NCI-H774 (cell line): ENCODE data around the gene SAMD8.
"Not testable (repeated sequence)": the region's sequence is repeated elsewhere in the genome, so short reads cannot be mapped to it uniquely, and the experiment has no call there.

Experiments used
- DNase-seq: peaks from one replicate; lab custom pipeline; 2025; lab: John Stamatoyannopoulos, UW

The SAMD8 gene

DNA sequence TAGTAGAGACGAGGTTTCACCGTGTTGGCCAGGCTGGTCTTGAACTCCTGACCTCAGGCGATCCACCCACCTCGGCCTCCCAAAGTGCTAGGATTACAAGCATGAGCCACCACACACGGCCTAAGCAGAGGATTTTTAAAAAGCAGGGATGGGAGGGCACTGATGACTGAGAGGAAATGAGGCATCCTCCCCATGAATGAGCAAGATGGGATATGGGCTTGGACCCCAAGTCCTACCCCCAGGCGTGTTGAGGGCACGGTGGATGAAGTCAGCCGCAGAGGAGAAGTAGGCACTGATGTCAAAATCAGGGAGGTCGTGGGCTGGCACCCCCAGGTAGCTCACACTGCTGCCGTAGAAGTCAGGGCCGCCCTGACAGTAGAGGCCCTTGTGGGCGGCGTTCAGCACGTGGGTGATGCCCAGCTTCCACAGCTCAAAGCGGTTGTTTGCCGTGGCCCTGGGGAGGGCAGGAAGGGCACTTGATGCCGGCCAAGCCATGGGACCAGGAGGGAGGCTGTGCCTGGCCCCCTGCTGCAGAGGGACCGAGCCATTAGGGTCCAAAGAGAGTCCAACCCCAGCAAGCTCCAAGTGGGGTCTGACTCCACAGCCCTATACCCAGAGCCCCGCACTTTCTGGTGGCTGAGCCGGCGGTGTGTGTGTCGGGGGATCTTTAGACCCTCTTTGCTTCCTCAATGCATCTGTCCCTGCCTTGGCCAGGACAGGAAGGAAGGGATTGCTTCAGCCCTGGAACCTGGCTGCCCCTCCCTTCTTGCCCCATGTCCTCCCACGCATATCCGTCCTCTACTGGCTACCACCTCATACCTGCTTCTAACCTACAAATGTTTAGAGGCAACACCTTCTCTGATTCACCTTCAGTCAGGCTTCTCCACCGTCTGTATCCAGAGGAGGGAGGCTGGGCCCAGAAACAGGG lies 3.4 kb upstream of the SAMD8 start:
- no peak for DNase-seq

- no peak for DNase-seq
Observed at GRCh38 chr10:75108684-75109458, 2.6 kb upstream of the SAMD8 start.

DNA sequence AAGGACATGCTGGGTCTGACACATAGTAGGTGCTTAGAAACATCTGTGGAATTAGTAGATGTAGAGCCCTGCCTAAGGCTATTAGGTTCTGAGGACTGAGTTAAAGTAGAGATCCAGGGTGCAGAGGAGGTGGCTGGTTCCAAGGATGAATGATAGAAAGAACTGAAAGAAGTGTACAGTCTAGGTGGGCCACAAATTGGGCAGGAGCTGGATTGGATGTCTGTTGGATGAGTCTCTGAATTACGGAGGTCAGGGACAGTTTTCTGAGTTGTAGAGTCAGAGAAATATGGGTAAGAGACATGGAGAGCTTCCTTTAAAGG lies 2.0 kb upstream of the SAMD8 start:
- no peak for DNase-seq

DNA sequence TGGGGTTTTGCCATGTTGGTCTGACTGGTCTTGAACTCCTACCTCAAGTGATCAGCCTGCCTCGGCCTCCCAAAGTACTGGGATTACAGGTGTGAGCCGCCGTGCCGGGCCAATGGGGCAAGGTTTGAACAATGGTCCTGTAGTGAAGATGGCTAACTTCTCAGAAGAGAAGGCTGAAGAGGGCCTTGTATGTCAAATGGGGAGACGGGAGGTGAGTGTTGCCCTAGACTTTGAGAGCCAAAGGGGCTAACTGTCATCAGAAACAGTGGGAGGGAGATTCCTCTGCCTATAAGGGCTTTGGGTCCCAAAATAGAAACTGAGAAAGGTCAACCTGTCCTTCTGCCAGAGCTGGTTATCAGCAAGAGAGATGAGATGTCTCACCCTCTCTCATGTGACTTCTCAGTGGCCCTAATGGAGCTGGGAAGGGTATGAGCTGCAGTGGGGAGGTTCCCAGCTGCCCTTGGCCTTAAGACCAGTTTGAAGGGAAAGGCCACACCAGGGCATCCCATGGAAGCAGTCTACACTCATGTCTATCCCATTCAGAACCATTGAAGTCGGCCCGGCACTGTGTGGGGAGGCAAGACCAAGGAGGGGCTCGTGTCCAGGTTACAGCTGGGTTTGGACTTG lies 1.3 kb upstream of the SAMD8 start:
- DNase-seq = no peak

DNA sequence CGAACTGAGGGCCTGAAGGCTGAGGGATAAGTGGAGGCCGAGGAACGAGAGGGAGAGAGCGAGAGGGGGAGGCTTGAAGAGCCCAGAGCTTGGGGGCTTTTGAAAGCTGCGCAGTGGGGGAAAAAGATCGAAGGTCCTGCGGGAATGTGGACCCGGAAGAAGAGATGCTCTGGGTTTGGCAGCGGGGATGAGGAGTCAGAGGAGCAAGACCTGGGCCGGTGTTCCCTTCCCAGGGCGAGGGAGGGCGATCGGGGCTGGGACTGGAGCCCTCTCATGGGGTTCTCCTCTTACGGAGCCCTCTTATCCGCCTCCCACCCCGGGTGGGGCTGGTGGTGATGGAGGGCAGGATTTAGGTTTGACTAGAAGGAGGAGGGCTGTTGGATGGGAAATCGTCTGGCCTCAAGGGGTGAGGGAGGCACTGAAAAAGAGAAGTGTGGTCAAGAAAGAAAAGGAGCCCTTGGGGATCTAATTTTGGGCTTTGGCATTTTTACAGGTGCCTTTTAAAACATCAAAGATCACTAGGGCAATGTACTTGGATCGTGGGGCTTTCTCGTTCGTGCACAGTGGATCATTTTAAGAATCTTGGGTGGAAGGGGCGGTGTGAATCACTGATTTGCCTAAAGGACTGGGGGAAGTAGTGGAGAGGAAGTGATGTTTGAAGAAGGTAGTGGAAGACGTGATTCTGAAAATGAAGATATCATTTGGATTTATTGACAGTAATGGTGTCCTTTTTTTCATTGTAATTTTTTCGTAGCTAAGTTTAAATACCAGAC lies 637 bp downstream of the SAMD8 start:
- no peak for DNase-seq

GRCh38 chr10:75115137-75115536 lies 3.7 kb downstream of the SAMD8 start:
- DNase-seq = no peak

DNA sequence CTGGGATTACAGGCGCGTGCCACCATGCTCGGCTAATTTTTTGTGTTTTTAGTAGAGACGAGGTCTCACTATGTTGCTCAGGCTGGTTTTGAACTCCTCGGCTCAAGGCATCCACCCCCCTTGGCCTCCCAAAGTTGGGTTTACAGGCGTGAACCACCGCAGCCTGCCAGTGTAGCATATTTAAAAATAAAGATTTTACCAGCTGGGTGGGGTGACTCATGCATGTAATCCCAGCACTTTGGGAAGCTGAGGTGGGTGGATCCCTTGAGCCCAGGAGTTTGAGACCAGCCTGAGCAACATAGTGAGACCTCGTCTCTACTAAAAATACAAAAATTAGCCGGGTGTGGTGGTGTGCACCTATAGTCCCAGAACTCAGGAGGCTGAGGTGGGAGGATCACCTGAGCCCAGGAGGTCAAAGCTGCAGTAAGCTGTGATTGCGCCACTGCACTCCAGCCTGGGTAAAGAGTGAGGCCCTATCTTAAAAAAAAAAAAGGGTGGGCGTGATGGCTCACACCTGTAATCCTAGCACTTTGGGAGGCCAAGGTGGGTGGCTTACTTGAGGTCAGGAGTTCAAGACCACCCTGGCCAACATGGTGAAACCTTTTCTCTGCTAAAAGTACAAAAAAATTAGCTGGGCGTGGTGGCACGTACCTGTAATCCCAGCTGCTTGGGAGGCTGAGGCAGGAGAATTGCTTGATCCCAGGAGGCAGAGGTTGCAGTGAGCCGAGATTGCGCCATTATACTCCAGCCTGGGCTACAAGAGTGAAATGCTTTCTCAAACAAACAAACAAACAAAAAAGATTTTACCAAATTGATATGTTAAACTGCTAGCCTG lies 5.7 kb downstream of the SAMD8 start:
- DNase-seq = not testable (repeated sequence)

DNA sequence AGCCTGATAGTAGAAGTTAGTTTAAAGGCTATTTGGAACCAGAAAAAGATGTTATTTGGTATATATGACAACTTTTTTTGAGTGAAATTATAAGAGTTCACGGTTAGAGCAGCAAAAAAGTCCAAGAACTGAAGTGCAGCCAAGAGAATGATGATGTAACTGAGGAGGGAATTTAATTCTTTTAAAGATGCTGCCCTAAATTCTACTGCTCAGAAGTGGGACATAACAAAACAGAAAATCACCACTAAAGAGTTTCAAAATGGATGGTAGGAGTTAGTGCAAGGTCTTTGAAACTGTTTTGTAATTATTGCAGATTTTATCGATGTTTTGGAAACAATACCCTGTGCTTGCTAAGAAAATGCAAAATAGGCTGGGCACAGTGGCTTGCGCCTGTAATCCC lies 6.5 kb downstream of the SAMD8 start:
- DNase-seq = no peak

DNA sequence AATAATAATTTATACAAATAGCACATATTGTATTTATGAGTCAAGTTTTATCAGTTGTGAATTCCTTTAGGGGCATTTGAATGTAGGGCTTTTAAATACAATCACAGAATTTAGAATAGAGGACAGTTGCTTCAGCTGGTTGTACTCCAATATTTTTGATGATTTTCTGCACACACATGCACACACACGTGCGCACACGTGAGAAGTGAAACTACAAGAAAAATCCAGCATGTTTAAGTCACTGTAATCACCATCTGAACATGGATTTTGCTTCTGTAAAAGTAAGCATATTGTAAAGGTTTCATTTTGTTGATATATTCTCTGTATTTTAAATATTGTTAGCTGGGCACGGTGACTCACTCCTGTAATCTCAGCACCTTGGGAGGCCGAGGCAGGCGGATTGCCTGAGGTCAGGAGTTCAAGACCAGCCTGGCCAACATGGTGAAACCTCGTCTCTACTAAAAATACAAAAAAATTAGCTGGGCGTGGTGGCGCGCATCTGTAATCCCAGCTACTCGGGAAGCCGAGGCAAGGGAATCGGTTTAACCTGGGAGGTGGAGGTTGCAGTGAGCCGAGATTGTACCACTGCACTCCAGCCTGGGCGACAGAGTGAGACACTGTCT lies 8.1 kb downstream of the SAMD8 start:
- not testable (repeated sequence) for DNase-seq

DNA sequence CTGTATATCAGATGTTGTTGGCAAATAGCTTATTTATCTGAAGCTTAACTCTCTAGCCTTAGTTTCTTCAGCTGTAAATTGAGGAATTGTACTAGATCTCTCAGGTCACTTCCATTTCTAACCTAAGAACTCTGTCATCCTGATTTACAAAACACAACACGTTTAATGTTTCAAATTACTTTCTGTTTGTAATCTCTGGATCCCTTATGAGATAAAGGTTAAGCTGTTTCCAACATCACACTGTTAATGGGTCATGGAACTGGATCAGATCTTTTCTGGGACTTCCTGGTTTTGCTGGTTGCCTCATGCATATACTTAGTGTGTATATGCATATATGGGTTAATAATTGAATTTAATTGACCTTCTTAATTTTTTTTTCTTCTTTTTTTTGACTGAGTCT lies 9.9 kb downstream of the SAMD8 start:
- DNase-seq = no peak

- DNase-seq = no peak
Observed at GRCh38 chr10:75122505-75122904, 11.0 kb downstream of the SAMD8 start.

DNA sequence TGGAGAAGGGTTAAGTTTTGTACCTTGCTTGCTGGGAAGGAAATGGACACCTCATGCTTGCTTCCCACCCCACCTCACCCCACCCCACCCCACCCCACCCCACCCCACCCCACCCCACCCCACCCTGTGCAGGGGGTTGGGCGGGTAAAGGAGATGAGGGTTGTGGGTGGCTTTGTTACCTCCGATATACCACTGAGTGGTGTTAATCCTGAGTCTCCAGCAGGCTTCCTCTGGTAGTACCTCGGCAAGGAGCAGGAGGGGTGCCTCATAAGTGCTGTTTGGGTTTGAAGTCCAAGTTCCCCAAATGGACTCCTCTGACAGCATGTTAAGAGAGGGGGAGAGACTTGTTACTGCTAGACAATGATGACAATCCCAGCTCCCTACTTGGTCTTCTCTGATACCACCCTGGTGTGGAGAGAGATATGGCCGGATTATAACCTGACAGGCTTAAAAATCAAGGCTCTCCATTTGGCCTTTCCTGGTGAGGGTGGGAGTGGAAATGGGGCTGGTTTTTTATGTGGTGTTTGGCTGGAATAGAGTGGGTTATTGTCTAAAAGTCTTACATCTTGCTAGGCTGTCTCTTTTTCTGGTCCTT lies 11.7 kb downstream of the SAMD8 start:
- no peak for DNase-seq

DNA sequence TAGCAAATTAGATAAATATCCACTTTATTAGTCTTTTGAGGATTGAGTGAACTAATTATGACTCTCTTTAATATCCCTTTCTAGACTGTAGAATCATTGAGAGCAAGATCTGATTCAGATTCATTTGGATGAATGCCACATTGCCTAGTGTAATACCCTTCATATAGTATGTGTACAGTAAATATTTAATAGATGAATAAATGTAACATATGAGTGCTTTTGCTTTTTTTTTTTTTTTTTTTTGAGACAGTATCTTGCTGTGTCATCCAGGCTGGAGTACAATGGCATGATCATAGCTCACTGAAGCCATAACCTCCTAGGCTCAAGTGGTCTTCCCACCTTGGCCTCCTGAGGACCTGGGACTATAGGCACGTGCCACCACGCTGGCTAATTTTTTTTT lies 14.8 kb downstream of the SAMD8 start:
- DNase-seq = no peak

GRCh38 chr10:75127471-75127870 lies 16.0 kb downstream of the SAMD8 start:
- no peak for DNase-seq

GRCh38 chr10:75128985-75129384 lies 17.5 kb downstream of the SAMD8 start:
- DNase-seq = not testable (repeated sequence)

GRCh38 chr10:75129537-75129936 lies 18.1 kb downstream of the SAMD8 start:
- no peak for DNase-seq

GRCh38 chr10:75133701-75134100 lies 22.2 kb downstream of the SAMD8 start:
- DNase-seq = not testable (repeated sequence)

DNA sequence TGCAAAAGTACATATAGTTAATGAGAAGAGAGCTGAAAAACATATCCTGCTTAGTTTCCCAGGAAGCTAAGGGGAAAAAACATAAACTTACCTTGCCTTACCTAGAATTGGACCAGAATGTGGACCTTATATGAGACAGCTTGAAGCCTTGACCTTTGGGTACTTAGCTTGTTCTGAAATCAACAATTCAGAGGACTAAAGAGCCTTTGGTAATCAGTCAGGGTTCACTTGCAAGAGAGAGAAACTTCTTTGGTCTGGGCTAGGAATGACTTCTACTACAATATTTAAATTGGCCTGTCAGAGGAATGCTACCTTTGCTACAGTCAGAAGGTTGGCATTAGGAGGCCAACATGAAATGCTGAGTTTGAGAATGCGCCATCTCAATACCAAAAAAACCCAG lies 24.9 kb downstream of the SAMD8 start:
- no peak for DNase-seq

DNA sequence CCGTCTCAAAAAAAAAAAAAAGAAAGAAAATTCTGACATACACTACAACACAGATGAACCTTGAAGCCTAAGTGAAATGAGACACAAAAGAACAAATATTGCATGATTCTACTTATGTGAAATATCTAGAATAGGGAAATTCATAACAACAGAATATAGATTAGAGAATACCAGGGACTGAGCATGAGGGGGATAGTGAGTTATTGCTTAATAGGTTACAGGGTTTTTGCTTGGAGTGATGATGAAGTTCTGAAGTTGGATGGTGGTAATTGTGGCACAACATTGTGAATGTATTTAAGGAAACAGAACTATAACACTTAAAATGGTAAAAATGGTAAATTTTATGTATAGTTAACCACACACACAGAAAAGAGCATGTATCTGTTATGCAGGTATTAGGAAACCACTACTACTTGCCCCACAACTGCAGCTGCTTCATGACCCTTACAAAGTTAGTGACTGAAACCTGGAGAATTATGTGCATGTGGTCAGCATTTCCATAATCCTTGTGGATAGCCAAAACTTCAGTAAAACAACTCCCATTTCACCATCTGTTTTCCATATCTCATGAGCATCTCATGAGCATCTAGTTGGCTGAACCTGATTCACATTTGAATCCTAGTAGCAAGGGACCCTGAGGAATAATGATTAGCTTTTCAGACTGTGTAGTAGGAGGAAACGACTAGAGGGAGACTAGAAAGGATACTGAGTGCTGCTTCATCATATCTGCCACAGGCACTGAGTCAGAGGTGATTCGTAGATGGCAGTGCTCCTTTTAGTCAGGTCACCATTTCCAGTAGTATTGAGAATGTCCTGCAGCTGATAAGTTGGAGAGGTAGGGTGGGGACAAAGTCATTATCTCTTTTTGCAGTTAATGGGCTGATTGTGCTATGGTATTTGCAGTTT lies 26.3 kb downstream of the SAMD8 start:
- no peak for DNase-seq
